ENCODE measurements around the gene FGF2. TPM values are rescaled to one million over a fixed set of nuclear protein-coding genes. Genes with fewer than 3 reads are reported as not detected.

The FGF2 gene
- total and polyA plus RNA-seq, 3 donors from 2014 or later: 3.0 to 4.9 (median 4.5) TPM

DNA sequence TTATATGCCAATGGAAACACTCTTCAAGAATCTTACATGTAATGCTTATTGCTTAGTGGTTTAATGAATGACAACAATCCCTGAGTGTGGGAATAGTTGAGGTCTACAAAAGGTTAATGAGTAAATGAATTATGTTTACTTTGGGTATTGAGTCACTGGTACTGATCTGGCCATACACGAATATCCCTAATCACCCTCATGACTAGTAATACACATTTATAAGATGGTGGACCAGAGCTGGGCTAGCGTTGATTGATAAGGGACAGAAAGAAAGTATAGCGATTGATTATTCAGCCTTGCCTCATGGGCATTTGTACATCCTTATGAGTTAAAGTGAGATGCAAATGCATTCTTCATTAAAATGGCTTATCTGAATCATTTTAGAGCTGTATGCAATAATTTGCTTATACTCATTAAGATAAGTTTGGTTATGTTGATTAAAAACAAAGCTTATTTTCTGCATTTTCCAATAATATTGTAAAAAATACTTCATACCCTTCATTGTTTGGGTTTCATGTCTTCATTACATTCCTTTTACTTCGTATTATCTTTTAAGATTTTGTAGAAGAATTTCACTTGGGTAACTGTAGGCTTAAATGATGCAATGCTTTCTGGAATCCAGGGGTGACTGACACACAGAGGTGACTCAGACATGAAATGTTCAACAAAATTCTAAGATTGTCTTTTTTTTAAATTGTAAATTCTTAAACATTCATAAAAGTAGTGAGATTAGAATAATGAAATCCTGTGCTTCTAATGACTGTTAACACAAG lies 47.4 kb downstream of the FGF2 start:
- 87 to 89% methylated on average over 4 of the region's 4 CpGs for WGBS, 2 donors
- no peaks in the 10 kb centered on the region for H3K4me1 ChIP-seq
- H3K27me3 ChIP-seq: no peaks in the 10 kb centered on the region
- TF ChIP-seq, protein P1, sequence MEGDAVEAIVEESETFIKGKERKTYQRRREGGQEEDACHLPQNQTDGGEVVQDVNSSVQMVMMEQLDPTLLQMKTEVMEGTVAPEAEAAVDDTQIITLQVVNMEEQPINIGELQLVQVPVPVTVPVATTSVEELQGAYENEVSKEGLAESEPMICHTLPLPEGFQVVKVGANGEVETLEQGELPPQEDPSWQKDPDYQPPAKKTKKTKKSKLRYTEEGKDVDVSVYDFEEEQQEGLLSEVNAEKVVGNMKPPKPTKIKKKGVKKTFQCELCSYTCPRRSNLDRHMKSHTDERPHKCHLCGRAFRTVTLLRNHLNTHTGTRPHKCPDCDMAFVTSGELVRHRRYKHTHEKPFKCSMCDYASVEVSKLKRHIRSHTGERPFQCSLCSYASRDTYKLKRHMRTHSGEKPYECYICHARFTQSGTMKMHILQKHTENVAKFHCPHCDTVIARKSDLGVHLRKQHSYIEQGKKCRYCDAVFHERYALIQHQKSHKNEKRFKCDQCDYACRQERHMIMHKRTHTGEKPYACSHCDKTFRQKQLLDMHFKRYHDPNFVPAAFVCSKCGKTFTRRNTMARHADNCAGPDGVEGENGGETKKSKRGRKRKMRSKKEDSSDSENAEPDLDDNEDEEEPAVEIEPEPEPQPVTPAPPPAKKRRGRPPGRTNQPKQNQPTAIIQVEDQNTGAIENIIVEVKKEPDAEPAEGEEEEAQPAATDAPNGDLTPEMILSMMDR (IDR thresholded peaks at IDR 0.05): no peak
- TF ChIP-seq POLR2A (IDR thresholded peaks at IDR 0.05): no peak
- H3K9me3 ChIP-seq: no peaks in the 10 kb centered on the region
- no peak for DNase-seq
- no peak overlapping the region for H3K4me3 ChIP-seq
- intact Hi-C loops (cut with DNase I; ENCODE audit: low total_unique reads): no loop called here
- H3K36me3 ChIP-seq (ENCODE audit: low read depth, missing control alignments): no peaks in the 10 kb centered on the region
- no peak overlapping the region for H3K27ac ChIP-seq

DNA sequence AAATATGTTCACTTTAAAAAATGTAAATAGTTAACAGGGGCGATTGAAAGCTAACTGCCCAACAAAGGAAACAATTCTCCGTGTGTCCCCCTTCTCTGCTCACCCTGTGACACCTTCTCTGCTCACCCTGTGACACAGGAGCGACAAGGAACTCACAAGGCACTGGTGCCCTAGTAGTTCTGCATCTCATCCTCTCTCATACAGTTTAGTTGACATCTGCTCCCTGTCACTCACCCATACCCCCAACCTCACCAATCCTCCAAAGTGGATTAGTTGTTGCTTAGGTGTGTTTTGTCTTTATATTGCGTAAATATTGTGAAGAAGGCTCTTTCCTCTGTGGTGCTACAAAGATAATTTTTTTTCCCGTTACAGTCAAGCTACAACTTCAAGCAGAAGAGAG lies 49.3 kb downstream of the FGF2 start:
- no peak overlapping the region for H3K4me3 ChIP-seq
- no peak overlapping the region for H3K27ac ChIP-seq
- WGBS, 2 donors: 89 to 98% methylated on average over 5 of the region's 5 CpGs
- TF ChIP-seq, protein P1 (IDR thresholded peaks at IDR 0.05): no peak
- no peak for TF ChIP-seq POLR2A (IDR thresholded peaks at IDR 0.05)
- no peak for DNase-seq
- no peaks in the 10 kb centered on the region for H3K27me3 ChIP-seq
- H3K9me3 ChIP-seq: no peaks in the 10 kb centered on the region
- no peaks in the 10 kb centered on the region for H3K36me3 ChIP-seq (ENCODE audit: low read depth, missing control alignments)
- H3K4me1 ChIP-seq: no peaks in the 10 kb centered on the region
- intact Hi-C loops (cut with DNase I; ENCODE audit: low total_unique reads): no loop called here

DNA sequence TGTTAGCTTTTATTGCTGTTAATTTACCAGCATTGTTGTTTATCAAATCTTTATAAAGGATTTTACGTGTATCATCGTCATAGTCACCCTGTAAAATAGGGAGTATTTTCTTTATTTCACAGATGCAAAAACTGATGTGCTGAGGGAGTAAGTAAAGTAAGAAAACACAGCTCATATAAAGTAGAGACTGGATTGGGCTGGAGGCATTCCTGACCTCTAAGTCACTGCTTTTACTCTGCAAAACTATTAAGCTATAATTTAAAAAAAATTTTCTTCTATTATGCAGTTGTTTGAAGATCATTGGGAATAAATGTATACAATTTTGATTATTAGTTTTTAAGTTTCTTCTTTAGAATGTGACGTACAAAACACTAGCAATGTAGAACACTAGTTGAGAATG lies 49.8 kb downstream of the FGF2 start:
- H3K27ac ChIP-seq: no peak overlapping the region
- WGBS, 2 donors: 90% methylated on average over 3 of the region's 3 CpGs
- H3K4me1 ChIP-seq: no peaks in the 10 kb centered on the region
- intact Hi-C loops (cut with DNase I; ENCODE audit: low total_unique reads): no loop called here
- no peaks in the 10 kb centered on the region for H3K9me3 ChIP-seq
- no peak for TF ChIP-seq POLR2A (IDR thresholded peaks at IDR 0.05)
- TF ChIP-seq, protein P1 (IDR thresholded peaks at IDR 0.05): no peak
- H3K36me3 ChIP-seq (ENCODE audit: low read depth, missing control alignments): no peaks in the 10 kb centered on the region
- no peak for DNase-seq
- H3K27me3 ChIP-seq: no peaks in the 10 kb centered on the region
- no peak overlapping the region for H3K4me3 ChIP-seq

DNA sequence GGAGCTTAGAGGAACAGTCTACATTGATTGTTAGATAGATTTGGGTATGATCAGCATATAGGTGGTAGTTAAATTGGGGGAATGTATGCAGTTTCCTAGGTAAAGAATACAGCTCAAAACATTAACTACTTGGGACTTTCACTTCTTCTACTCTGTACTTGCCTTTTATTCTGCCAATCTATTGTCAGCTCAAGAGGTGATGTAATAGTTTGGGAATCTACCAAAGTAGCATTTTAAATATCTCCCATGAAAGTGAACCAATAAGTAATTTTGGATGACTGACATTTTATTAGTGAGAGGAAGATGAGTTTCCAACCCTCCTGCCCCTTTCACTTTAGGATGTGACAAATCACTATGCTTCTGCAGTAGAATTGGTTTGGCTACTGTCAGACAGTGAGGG lies 52.4 kb downstream of the FGF2 start:
- H3K4me1 ChIP-seq: no peaks in the 10 kb centered on the region
- H3K36me3 ChIP-seq (ENCODE audit: low read depth, missing control alignments): no peaks in the 10 kb centered on the region
- no peak overlapping the region for H3K4me3 ChIP-seq
- no peaks in the 10 kb centered on the region for H3K27me3 ChIP-seq
- H3K9me3 ChIP-seq: no peaks in the 10 kb centered on the region
- TF ChIP-seq, protein P1 (IDR thresholded peaks at IDR 0.05): no peak
- TF ChIP-seq POLR2A (IDR thresholded peaks at IDR 0.05): no peak
- no peak for DNase-seq
- no peak overlapping the region for H3K27ac ChIP-seq
- intact Hi-C loops (cut with DNase I; ENCODE audit: low total_unique reads): no loop called here

Data from testis (tissue), 3 donors.